ENCODE measurements around the gene NAPSA. TPM values are rescaled to one million over a fixed set of nuclear protein-coding genes. Genes with fewer than 3 reads are reported as not detected.

NAPSA gene
- total and polyA plus RNA-seq, 10 of the 15 experiments (the other 5 are each of a cell fraction or from before 2014, with no cell fraction given), result 6.7 to 45.4 (median 17.1) TPM

DNA sequence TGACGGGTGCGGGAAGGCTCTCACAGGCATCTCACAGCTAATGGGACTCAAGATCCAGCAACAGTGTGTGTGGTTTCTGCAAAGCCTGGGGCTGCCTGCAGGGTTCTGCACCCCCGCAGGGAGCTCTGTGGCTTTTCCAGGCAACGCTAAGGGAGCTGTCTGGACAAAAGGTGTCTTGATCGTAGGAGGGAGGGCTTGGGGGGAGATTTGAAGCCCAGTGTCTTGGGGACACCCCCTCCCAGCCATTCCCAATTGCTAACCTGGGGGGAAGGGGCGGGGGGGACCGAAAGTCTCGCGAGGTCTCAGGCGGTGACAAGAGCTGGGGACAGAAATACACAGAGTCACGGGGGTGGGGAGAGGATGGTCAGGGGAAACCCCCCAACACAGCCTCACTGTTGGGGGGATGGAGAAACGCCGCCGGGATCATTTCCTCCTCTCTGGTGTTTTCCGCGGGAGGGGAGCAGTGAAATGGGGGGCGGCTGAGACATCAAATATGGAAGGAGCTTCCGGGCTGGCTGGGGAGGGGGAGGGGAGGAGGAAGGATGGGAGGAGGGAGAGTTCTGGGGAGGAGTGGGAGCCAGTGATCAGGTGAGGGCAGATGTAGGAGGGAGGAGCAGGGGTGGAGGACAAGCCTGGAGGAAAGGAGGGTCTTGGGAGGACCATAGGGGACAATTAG lies 49.5 kb downstream of the NAPSA start (continued):
- TF ChIP-seq IRF3 (IDR thresholded peaks at IDR 0.05) (no peak), NR2C1 (IDR thresholded peaks at IDR 0.05) (no peak), CHD4 (IDR thresholded peaks at IDR 0.05) (no peak), SMC3 (IDR thresholded peaks at IDR 0.05; ENCODE audit: borderline replicate concordance, low read length) (no peak), RELA (IDR thresholded peaks at IDR 0.05; ENCODE audit: borderline replicate concordance, partially characterized antibody) (peak; percentile 28), IKZF1 (conservative IDR thresholded peaks at IDR 0.05) (peak; percentile 62), NFXL1 (IDR thresholded peaks at IDR 0.05; ENCODE audit: borderline replicate concordance) (peak; percentile 99), CHD1 (IDR thresholded peaks at IDR 0.05; ENCODE audit: low read depth, low read length) (no peak), JUNB (IDR thresholded peaks at IDR 0.05) (no peak), SMARCA5 (IDR thresholded peaks at IDR 0.05) (no peak), ZNF24 (IDR thresholded peaks at IDR 0.05) (no peak), RAD21 (IDR thresholded peaks at IDR 0.05; ENCODE audit: insufficient read depth, low read depth, low read length) (no peak), HDAC6 (IDR thresholded peaks at IDR 0.05; ENCODE audit: unreplicated experiment) (no peak), KAT2A (conservative IDR thresholded peaks at IDR 0.05; ENCODE audit: control insufficient read depth, low read depth, low read length) (no peak), HDAC2 (IDR thresholded peaks at IDR 0.05) (no peak), FOXK2 (IDR thresholded peaks at IDR 0.05) (no peak), FOS (IDR thresholded peaks at IDR 0.05; ENCODE audit: borderline replicate concordance, extremely low read depth, insufficient read length) (no peak), HSF1 (IDR thresholded peaks at IDR 0.05; ENCODE audit: low read depth, low read length) (no peak), BCLAF1 (IDR thresholded peaks at IDR 0.05) (no peak), GATAD2B (conservative IDR thresholded peaks at IDR 0.05; ENCODE audit: low read depth) (no peak)
- TF ChIP-seq, protein P1, sequence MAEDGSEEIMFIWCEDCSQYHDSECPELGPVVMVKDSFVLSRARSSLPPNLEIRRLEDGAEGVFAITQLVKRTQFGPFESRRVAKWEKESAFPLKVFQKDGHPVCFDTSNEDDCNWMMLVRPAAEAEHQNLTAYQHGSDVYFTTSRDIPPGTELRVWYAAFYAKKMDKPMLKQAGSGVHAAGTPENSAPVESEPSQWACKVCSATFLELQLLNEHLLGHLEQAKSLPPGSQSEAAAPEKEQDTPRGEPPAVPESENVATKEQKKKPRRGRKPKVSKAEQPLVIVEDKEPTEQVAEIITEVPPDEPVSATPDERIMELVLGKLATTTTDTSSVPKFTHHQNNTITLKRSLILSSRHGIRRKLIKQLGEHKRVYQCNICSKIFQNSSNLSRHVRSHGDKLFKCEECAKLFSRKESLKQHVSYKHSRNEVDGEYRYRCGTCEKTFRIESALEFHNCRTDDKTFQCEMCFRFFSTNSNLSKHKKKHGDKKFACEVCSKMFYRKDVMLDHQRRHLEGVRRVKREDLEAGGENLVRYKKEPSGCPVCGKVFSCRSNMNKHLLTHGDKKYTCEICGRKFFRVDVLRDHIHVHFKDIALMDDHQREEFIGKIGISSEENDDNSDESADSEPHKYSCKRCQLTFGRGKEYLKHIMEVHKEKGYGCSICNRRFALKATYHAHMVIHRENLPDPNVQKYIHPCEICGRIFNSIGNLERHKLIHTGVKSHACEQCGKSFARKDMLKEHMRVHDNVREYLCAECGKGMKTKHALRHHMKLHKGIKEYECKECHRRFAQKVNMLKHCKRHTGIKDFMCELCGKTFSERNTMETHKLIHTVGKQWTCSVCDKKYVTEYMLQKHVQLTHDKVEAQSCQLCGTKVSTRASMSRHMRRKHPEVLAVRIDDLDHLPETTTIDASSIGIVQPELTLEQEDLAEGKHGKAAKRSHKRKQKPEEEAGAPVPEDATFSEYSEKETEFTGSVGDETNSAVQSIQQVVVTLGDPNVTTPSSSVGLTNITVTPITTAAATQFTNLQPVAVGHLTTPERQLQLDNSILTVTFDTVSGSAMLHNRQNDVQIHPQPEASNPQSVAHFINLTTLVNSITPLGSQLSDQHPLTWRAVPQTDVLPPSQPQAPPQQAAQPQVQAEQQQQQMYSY (CRISPR knock-in tag; IDR thresholded peaks at IDR 0.05), result no peak
- TF ChIP-seq, protein P2, sequence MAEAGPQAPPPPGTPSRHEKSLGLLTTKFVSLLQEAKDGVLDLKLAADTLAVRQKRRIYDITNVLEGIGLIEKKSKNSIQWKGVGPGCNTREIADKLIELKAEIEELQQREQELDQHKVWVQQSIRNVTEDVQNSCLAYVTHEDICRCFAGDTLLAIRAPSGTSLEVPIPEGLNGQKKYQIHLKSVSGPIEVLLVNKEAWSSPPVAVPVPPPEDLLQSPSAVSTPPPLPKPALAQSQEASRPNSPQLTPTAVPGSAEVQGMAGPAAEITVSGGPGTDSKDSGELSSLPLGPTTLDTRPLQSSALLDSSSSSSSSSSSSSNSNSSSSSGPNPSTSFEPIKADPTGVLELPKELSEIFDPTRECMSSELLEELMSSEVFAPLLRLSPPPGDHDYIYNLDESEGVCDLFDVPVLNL (IDR thresholded peaks at IDR 0.05; ENCODE audit: low read depth, low read length), result no peak

Data from GM12878 (cell line).